ENCODE data around the gene FGF21. TPM values are rescaled to one million over a fixed set of nuclear protein-coding genes. Genes with fewer than 3 reads are reported as not detected.

FGF21 gene
- total RNA-seq, 4 donors from 2014 or later, result not detected

GRCh38 chr19:48768994-48769713, 13.8 kb downstream of the FGF21 start:
- in situ Hi-C loops (cut with MboI; ENCODE audit: low pct_ligation_motif_present in 1 of 4, low pct_unique_long_range_greater_than_20kb in 1 of 4, low sequenced_read_pairs in 3 of 4), result no loop called here
- no peak overlapping the region for H3K27ac ChIP-seq

GRCh38 chr19:48770266-48770665, 14.9 kb downstream of the FGF21 start:
- Histone ChIP-seq H3K27ac (no peak overlapping the region), H3K27me3 (peaks cover 77% of the 10 kb centered on the region), H3K9me3 (no peaks in the 10 kb centered on the region), H3K4me3 (no peak overlapping the region), H3K36me3 (no peaks in the 10 kb centered on the region), H3K4me1 (no peaks in the 10 kb centered on the region)
- in situ Hi-C loops (cut with MboI; ENCODE audit: low pct_ligation_motif_present in 1 of 4, low pct_unique_long_range_greater_than_20kb in 1 of 4, low sequenced_read_pairs in 3 of 4) (no loop called here), intact Hi-C loops (cut with DNase I; ENCODE audit: low total_unique reads) (no loop called here)
- TF ChIP-seq POLR2A (IDR thresholded peaks at IDR 0.05) (no peak), EP300 (IDR thresholded peaks at IDR 0.05; ENCODE audit: low read depth) (no peak), POLR2AphosphoS5 (IDR thresholded peaks at IDR 0.05) (no peak), CTCF (IDR thresholded peaks at IDR 0.05) (no peak)
- DNase-seq, result no peak
- 66 to 69% methylated on average over 3 to 7 of the region's 7 CpGs for WGBS, 2 donors (ENCODE audit: low coverage in 1 of 2)

More at GRCh38 chr19:48768994-48769713, 13.8 kb downstream of the FGF21 start:
- 66 to 76% methylated on average over 7 to 11 of the region's 11 CpGs for WGBS, 2 donors (ENCODE audit: low coverage in 1 of 2)
- Histone ChIP-seq H3K9me3 (no peaks in the 10 kb centered on the region), H3K4me3 (no peak overlapping the region), H3K4me1 (no peaks in the 10 kb centered on the region), H3K27me3 (peaks cover 85% of the 10 kb centered on the region), H3K36me3 (no peaks in the 10 kb centered on the region)
- TF ChIP-seq CTCF (IDR thresholded peaks at IDR 0.05) (no peak), POLR2AphosphoS5 (IDR thresholded peaks at IDR 0.05) (no peak), EP300 (IDR thresholded peaks at IDR 0.05; ENCODE audit: low read depth) (no peak), POLR2A (IDR thresholded peaks at IDR 0.05) (no peak)
- intact Hi-C loops (cut with DNase I; ENCODE audit: low total_unique reads), result no loop called here
- DNase-seq, result no peak

- 38 to 62% methylated on average over 3 to 20 of the region's 20 CpGs for WGBS, 2 donors (ENCODE audit: low coverage in 1 of 2)
- Histone ChIP-seq H3K36me3 (no peaks in the 10 kb centered on the region), H3K27me3 (peaks cover 72% of the 10 kb centered on the region), H3K27ac (no peak overlapping the region), H3K9me3 (no peaks in the 10 kb centered on the region), H3K4me1 (no peaks in the 10 kb centered on the region), H3K4me3 (no peak overlapping the region)
- DNase-seq, result no peak
- TF ChIP-seq EP300 (IDR thresholded peaks at IDR 0.05; ENCODE audit: low read depth) (no peak), POLR2AphosphoS5 (IDR thresholded peaks at IDR 0.05) (no peak), CTCF (IDR thresholded peaks at IDR 0.05) (no peak), POLR2A (IDR thresholded peaks at IDR 0.05) (no peak)
- intact Hi-C loops (cut with DNase I; ENCODE audit: low total_unique reads) (no loop called here), in situ Hi-C loops (cut with MboI; ENCODE audit: low pct_ligation_motif_present in 1 of 4, low pct_unique_long_range_greater_than_20kb in 1 of 4, low sequenced_read_pairs in 3 of 4) (no loop called here)
These were observed 15.6 kb downstream of the FGF21 start for GRCh38 chr19:48770734-48771472.

- H3K27me3 ChIP-seq, result peaks cover 67% of the 10 kb centered on the region
- in situ Hi-C loops (cut with MboI; ENCODE audit: low pct_ligation_motif_present in 1 of 4, low pct_unique_long_range_greater_than_20kb in 1 of 4, low sequenced_read_pairs in 3 of 4), result no loop called here
- H3K9me3 ChIP-seq, result no peaks in the 10 kb centered on the region
- TF ChIP-seq EP300 (IDR thresholded peaks at IDR 0.05; ENCODE audit: low read depth) (no peak), POLR2A (IDR thresholded peaks at IDR 0.05) (no peak), CTCF (IDR thresholded peaks at IDR 0.05) (no peak), POLR2AphosphoS5 (IDR thresholded peaks at IDR 0.05) (no peak)
- no peak for DNase-seq
- intact Hi-C loops (cut with DNase I; ENCODE audit: low total_unique reads), result no loop called here
- WGBS, 2 donors (ENCODE audit: low coverage in 1 of 2), result 50 to 67% methylated on average over 8 to 13 of the region's 13 CpGs
- H3K36me3 ChIP-seq, result no peaks in the 10 kb centered on the region
- H3K4me1 ChIP-seq, result no peaks in the 10 kb centered on the region
- no peak overlapping the region for H3K4me3 ChIP-seq
- H3K27ac ChIP-seq, result no peak overlapping the region
These were observed 17.2 kb downstream of the FGF21 start for GRCh38 chr19:48772503-48772953.
